Measurements from ENCODE around the gene SPOPL. TPM values are rescaled to one million over a fixed set of nuclear protein-coding genes. Genes with fewer than 3 reads are reported as not detected.

Gene SPOPL
- polyA plus RNA-seq (2011; rRNA removed): 10.1 and 13.1 TPM in 2 replicates
- polyA minus RNA-seq (2011; rRNA and poly(A)+ RNA removed): 8.2 and 13.6 TPM in 2 replicates

- peak within 1 kb of the TSS; percentile 84 for H3K27ac ChIP-seq (ENCODE audit: low read depth, low read length)
- peak; percentile 38 for DNase-seq (ENCODE audit: low read depth, low spot score)
- TF ChIP-seq CTCF (IDR thresholded peaks at IDR 0.05; ENCODE audit: low read depth, low read length): no peak
- H3K9me3 ChIP-seq (ENCODE audit: control insufficient read depth, insufficient read depth, low read length): no peaks in the 10 kb centered on the region
- H3K27me3 ChIP-seq (ENCODE audit: control insufficient read depth, insufficient read depth, low read length): no peaks in the 10 kb centered on the region
- CTCF ChIA-PET: interaction anchor here (0.6 to 0.9 kb wide), 3 partner anchors 14 to 326 kb away, joined by 3 to 4 read pairs (median 3); no protein-coding TSS in a partner anchor
- POLR2A ChIA-PET: interaction anchor here (1.1 kb wide), 1 partner anchor 58 kb away, joined by 3 read pairs; no protein-coding TSS in a partner anchor
- peak within 1 kb of the TSS; percentile 86 for H3K4me3 ChIP-seq (ENCODE audit: low read depth, low read length)
Measured at GRCh38 chr2:138501425-138502254, at the start of gene SPOPL. Gene SPOPL (plus strand): TSS chr2:138501770. CDS start chr2:138550217, 48,447 bp downstream.

DNA sequence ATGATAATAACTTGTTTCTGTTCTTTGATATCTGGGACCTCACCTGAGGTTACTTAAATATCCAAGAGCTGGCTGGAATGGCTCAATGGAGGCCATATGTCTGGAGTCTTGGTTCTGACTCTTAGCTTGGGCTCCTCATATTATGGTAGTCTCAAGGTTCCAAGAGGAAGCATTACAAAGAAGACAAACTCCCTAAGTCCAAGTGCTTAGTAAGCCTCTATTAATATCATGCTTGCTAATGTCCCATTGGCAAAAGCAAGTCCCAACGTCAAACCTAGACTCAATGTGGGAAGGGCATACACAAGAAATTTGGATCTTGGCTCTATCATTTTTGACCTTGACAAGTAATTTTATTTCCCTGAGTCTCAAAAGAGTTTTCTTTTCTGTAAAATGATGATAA is 49.2 kb upstream of the SPOPL start:
- CTCF ChIA-PET: interaction anchor here (0.6 kb wide), 1 partner anchor 378 kb away, joined by 4 read pairs; no protein-coding TSS in a partner anchor
- Histone ChIP-seq H3K4me3 (ENCODE audit: low read depth, low read length) (no peak overlapping the region), H3K27ac (ENCODE audit: low read depth, low read length) (no peak overlapping the region), H3K9me3 (ENCODE audit: control insufficient read depth, insufficient read depth, low read length) (no peaks in the 10 kb centered on the region), H3K27me3 (ENCODE audit: control insufficient read depth, insufficient read depth, low read length) (no peaks in the 10 kb centered on the region)
- TF ChIP-seq CTCF (IDR thresholded peaks at IDR 0.05; ENCODE audit: low read depth, low read length): no peak
- no peak for DNase-seq (ENCODE audit: low read depth, low spot score)
- POLR2A ChIA-PET: no interaction called here

- no peak for TF ChIP-seq CTCF (IDR thresholded peaks at IDR 0.05; ENCODE audit: low read depth, low read length)
- Histone ChIP-seq H3K27me3 (ENCODE audit: control insufficient read depth, insufficient read depth, low read length) (no peaks in the 10 kb centered on the region), H3K27ac (ENCODE audit: low read depth, low read length) (no peak overlapping the region), H3K9me3 (ENCODE audit: control insufficient read depth, insufficient read depth, low read length) (no peaks in the 10 kb centered on the region), H3K4me3 (ENCODE audit: low read depth, low read length) (no peak overlapping the region)
- CTCF ChIA-PET: no interaction called here
- DNase-seq (ENCODE audit: low read depth, low spot score): no peak
- POLR2A ChIA-PET: no interaction called here
Measured at GRCh38 chr2:138453815-138454214, 47.8 kb upstream of the SPOPL start.

DNA sequence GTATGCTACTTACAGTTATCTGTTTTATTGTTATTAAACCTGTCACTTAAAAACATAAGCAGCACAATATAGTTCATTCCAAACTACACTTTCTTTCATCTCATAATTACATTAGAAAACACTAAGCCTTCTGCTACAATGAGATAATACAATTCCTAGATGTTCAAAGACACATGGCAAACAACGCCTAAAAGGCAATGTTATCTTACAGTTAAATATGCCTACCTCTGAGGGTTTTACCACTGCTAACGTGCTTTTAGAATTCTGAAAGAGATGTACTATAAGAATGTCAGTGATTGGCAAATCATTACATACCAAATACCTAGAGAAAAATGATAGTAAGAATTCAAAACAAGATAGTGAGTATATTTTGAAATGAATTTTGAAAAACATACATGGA is 46.8 kb upstream of the SPOPL start:
- Histone ChIP-seq H3K9me3 (ENCODE audit: control insufficient read depth, insufficient read depth, low read length) (no peaks in the 10 kb centered on the region), H3K4me3 (ENCODE audit: low read depth, low read length) (no peak overlapping the region), H3K27me3 (ENCODE audit: control insufficient read depth, insufficient read depth, low read length) (no peaks in the 10 kb centered on the region), H3K27ac (ENCODE audit: low read depth, low read length) (no peak overlapping the region)
- no peak for DNase-seq (ENCODE audit: low read depth, low spot score)
- CTCF ChIA-PET: no interaction called here
- POLR2A ChIA-PET: no interaction called here
- no peak for TF ChIP-seq CTCF (IDR thresholded peaks at IDR 0.05; ENCODE audit: low read depth, low read length)

GRCh38 chr2:138455275-138455674 is 46.3 kb upstream of the SPOPL start:
- ChIA-PET CTCF (no interaction called here), POLR2A (no interaction called here)
- DNase-seq (ENCODE audit: low read depth, low spot score): no peak
- no peaks in the 10 kb centered on the region for H3K9me3 ChIP-seq (ENCODE audit: control insufficient read depth, insufficient read depth, low read length)
- H3K27me3 ChIP-seq (ENCODE audit: control insufficient read depth, insufficient read depth, low read length): no peaks in the 10 kb centered on the region
- H3K4me3 ChIP-seq (ENCODE audit: low read depth, low read length): no peak overlapping the region
- no peak for TF ChIP-seq CTCF (IDR thresholded peaks at IDR 0.05; ENCODE audit: low read depth, low read length)
- no peak overlapping the region for H3K27ac ChIP-seq (ENCODE audit: low read depth, low read length)
